ENCODE results near the gene SNRPD1. TPM values are rescaled to one million over a fixed set of nuclear protein-coding genes. Genes with fewer than 3 reads are reported as not detected.

SNRPD1 gene
- total and polyA plus RNA-seq, 2 donors (not counting 3 experiments of a cell fraction or from before 2014, with no cell fraction given), result 16.6 to 97.3 TPM

DNA sequence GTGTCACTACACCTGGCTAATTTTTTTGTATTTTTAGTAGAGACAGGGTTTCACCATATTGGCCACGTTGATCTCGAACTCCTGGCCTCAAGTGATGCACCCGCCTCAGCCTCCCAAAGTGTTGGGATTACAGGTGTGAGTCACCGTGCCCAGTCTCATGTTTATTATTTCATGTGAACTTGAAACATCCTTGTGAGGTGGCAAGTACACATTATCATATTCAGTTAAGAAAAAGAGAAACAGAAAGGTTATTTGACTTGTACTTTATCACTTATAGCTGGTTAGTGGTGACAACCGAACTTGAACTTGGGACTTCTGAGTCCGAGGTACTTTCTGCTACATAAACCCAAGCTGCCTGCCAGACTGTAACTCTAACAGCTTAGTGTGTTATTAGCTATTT, 68.0 kb downstream of the SNRPD1 start:
- Histone ChIP-seq H3K27ac (ENCODE audit: insufficient read depth, low read depth, low read length) (no peak overlapping the region), H3K4me1 (ENCODE audit: control insufficient read depth, extremely low read depth, insufficient read depth, low read length) (peaks cover 12% of the 10 kb centered on the region), H3K4me3 (replicated peaks in 1 of 3; ENCODE audit: insufficient read depth in 1 of 3, low read depth in 1 of 3, low read length in 3 of 3) (no peak overlapping the region), H3K4me2 (ENCODE audit: insufficient read depth, low read length) (no peak overlapping the region), H4K20me1 (replicated peaks; ENCODE audit: control insufficient read depth, extremely low read depth, insufficient read depth, low read length) (no peaks in the 10 kb centered on the region), H3K79me2 (ENCODE audit: control insufficient read depth, insufficient read depth, low read length) (no peaks in the 10 kb centered on the region), H3K9me1 (replicated peaks; ENCODE audit: control insufficient read depth, extremely low read depth, insufficient read depth, low read length) (no peaks in the 10 kb centered on the region), H3K27me3 (ENCODE audit: control insufficient read depth in 2 of 2, insufficient read depth in 2 of 2, low read length in 2 of 2) (no peaks in the 10 kb centered on the region), H3K9me3 (replicated peaks; ENCODE audit: control insufficient read depth, insufficient read depth, low read length) (no peaks in the 10 kb centered on the region), H3K9ac (replicated peaks; ENCODE audit: extremely low read depth, insufficient read depth, low read length) (no peak overlapping the region), H3K36me3 (ENCODE audit: control insufficient read depth in 2 of 2, extremely low read depth in 1 of 2, insufficient read depth in 2 of 2, low read length in 2 of 2) (no peaks in the 10 kb centered on the region), H2AFZ (ENCODE audit: low read depth, low read length) (no peak overlapping the region)
- no peak for DNase-seq (ENCODE audit: low read depth, low spot score)
- dilution Hi-C loops (cut with MboI; ENCODE audit: extremely low pct_ligation_motif_present, low sequenced_read_pairs), result no loop called here
- POLR2A ChIA-PET, result no interaction called here
- intact Hi-C loops (cut with micrococcal nuclease), result no loop called here
- FAIRE-seq, result no peak
- TF ChIP-seq FOS (IDR thresholded peaks at IDR 0.05; ENCODE audit: borderline replicate concordance, insufficient read depth, low read length) (no peak), MYC (IDR thresholded peaks at IDR 0.05; ENCODE audit: low read depth, low read length) (no peak), EZH2 (IDR thresholded peaks at IDR 0.05; ENCODE audit: borderline replicate concordance, low read depth, low read length, severe bottlenecking) (no peak), POLR2A (IDR thresholded peaks at IDR 0.05; ENCODE audit: low read depth, low read length) (no peak), MAX (IDR thresholded peaks at IDR 0.05; ENCODE audit: insufficient read depth, insufficient read length) (no peak), POLR2AphosphoS5 (IDR thresholded peaks at IDR 0.05; ENCODE audit: insufficient read depth, low read depth, low read length) (no peak), GATA2 (IDR thresholded peaks at IDR 0.05; ENCODE audit: insufficient read depth, insufficient read length, low read depth, low read length) (no peak), CTCF (IDR thresholded peaks at IDR 0.05; ENCODE audit: extremely low read depth in 1 of 2, insufficient read depth in 1 of 2, low read depth in 1 of 2, low read length in 2 of 2) (no peak), JUN (IDR thresholded peaks at IDR 0.05; ENCODE audit: borderline replicate concordance, insufficient read depth, insufficient read length, low read depth) (no peak)
- CTCF ChIA-PET, result interaction anchor here (0.5 to 1.2 kb wide), 2 partner anchors 17 to 20 kb away, joined by 3 to 4 read pairs; no protein-coding TSS in a partner anchor
- no TSS peak for BruUV-seq (replicated peaks)

All from endothelial cell of umbilical vein (primary cell).